Measurements from ENCODE around the gene MALRD1. TPM values are rescaled to one million over a fixed set of nuclear protein-coding genes. Genes with fewer than 3 reads are reported as not detected.

Gene MALRD1
- total RNA-seq, 4 donors from 2014 or later, result 1.1 to 6.2 TPM; not detected in 2

DNA sequence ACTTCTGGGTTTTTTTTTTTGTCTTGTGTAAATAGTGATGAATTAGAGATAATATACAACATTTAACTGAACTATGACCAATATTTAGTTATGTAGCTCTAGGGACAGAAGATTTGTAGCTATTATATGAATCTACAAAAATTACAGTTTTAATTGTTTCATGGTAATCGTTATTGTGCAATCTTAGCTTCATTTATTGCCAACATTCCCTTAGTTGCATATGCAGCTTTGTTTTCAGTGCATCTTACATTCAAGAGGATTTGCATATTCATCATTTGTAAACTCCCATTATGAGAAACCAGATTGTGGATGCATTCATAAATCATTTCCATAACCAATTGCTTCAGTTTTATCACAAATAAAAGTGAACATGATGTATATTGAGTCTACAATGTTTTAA lies 68.8 kb downstream of the MALRD1 start:
- intact Hi-C loops (cut with DNase I; ENCODE audit: low total_unique reads), result no loop called here
- Histone ChIP-seq H3K4me1 (no peaks in the 10 kb centered on the region), H3K9me3 (no peaks in the 10 kb centered on the region), H3K4me3 (no peak overlapping the region), H3K36me3 (no peaks in the 10 kb centered on the region), H3K27me3 (no peaks in the 10 kb centered on the region), H3K27ac (no peak overlapping the region)
- TF ChIP-seq POLR2A (IDR thresholded peaks at IDR 0.05), result no peak
- TF ChIP-seq, protein P1, sequence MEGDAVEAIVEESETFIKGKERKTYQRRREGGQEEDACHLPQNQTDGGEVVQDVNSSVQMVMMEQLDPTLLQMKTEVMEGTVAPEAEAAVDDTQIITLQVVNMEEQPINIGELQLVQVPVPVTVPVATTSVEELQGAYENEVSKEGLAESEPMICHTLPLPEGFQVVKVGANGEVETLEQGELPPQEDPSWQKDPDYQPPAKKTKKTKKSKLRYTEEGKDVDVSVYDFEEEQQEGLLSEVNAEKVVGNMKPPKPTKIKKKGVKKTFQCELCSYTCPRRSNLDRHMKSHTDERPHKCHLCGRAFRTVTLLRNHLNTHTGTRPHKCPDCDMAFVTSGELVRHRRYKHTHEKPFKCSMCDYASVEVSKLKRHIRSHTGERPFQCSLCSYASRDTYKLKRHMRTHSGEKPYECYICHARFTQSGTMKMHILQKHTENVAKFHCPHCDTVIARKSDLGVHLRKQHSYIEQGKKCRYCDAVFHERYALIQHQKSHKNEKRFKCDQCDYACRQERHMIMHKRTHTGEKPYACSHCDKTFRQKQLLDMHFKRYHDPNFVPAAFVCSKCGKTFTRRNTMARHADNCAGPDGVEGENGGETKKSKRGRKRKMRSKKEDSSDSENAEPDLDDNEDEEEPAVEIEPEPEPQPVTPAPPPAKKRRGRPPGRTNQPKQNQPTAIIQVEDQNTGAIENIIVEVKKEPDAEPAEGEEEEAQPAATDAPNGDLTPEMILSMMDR (IDR thresholded peaks at IDR 0.05), result no peak
- DNase-seq, result no peak

DNA sequence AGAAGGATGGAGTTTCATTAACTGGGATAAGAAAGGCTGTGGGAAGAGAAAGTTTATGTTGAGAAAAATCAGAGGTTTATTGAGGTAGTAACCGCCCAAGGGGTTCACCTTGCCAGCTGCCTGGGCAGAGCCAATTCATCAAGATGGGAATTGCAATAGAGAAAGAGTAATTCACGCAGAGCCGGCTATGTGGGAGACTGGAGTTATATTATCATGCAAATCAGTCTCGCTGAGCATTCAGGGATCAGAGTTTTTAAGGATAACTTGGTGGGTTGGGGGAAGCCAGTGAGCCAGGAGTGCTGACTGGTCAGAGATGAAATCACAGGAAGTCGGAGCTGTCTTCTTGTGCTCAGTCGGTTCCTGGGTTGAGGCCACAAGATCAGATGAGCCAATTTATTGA lies 70.6 kb downstream of the MALRD1 start:
- no peak overlapping the region for H3K4me3 ChIP-seq
- no peaks in the 10 kb centered on the region for H3K36me3 ChIP-seq
- TF ChIP-seq, protein P1 (IDR thresholded peaks at IDR 0.05), result no peak
- no peak for TF ChIP-seq POLR2A (IDR thresholded peaks at IDR 0.05)
- no peak overlapping the region for H3K27ac ChIP-seq
- no peaks in the 10 kb centered on the region for H3K9me3 ChIP-seq
- H3K27me3 ChIP-seq, result no peaks in the 10 kb centered on the region
- intact Hi-C loops (cut with DNase I; ENCODE audit: low total_unique reads), result no loop called here
- no peak for DNase-seq
- no peaks in the 10 kb centered on the region for H3K4me1 ChIP-seq

DNA sequence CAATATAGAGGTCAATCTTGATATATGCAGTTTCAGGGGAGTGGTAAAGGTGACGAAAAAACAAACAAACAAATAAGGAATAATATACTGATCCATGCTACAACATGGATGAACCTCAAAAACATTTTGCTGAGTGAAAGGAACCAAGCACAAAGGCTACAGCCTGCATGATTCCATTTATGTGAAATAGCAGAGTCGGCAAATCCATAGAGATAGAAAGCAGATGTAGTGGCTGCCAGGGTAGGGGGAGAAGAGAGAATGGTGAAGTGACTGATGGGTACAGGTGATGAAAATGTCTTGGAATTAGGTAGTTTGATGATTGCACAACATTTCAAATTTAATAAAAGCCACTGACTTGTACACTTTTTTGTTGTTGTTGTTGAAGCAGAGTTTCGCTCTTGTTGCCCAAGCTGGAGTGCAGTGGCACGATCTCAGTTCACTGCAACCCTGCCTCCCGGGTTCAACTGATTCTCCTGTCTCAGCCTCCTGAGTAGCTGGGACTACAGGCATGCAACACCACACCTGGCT lies 71.8 kb downstream of the MALRD1 start:
- Histone ChIP-seq H3K4me1 (no peaks in the 10 kb centered on the region), H3K36me3 (no peaks in the 10 kb centered on the region), H3K27ac (no peak overlapping the region), H3K9me3 (no peaks in the 10 kb centered on the region), H3K27me3 (no peaks in the 10 kb centered on the region), H3K4me3 (no peak overlapping the region)
- intact Hi-C loops (cut with DNase I; ENCODE audit: low total_unique reads), result no loop called here
- DNase-seq, result no peak
- no peak for TF ChIP-seq POLR2A (IDR thresholded peaks at IDR 0.05)
- TF ChIP-seq, protein P1 (IDR thresholded peaks at IDR 0.05), result no peak

DNA sequence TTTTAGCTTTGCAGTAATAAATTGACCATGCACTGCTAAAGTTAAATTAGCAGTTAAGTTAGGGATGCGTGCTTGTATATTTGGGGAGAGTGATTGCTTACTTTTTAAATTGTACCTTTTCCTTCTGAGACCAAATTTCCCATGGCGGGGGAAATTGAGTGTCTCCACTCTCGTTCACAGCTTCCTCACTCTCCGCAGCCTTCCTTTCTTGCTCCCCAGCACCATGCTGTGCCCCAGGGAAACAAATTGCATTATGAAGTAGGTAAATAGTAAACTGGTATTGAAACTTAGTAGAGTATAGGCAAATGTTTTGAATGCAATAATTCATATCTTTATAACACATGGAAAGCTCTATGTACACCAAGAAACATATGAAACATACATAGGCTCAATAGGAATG lies 85.4 kb downstream of the MALRD1 start:
- Histone ChIP-seq H3K4me3 (no peak overlapping the region), H3K36me3 (no peaks in the 10 kb centered on the region), H3K9me3 (no peaks in the 10 kb centered on the region), H3K27me3 (no peaks in the 10 kb centered on the region), H3K27ac (no peak overlapping the region), H3K4me1 (no peaks in the 10 kb centered on the region)
- no peak for DNase-seq
- intact Hi-C loops (cut with DNase I; ENCODE audit: low total_unique reads), result no loop called here
- TF ChIP-seq POLR2A (IDR thresholded peaks at IDR 0.05), result no peak
- TF ChIP-seq, protein P1 (IDR thresholded peaks at IDR 0.05), result no peak

DNA sequence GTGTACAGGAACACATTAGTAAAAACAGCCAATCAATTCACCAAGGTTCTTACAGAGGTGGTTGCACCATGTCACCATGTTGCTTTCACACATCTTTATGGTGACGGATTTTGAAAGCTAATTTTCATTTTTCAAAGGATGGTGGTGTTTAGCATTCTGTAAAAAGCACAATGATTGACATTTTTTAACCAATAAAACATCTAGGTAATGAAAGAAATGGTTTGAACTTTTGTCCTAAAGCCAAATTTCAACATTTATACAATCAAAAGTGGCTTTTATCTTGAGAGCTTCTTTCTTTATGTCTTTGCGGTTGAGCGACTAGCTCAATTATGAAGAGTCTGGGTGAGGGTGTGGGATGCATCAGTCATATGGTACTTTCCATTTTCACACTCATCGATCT lies 94.4 kb downstream of the MALRD1 start:
- TF ChIP-seq, protein P1 (IDR thresholded peaks at IDR 0.05), result no peak
- TF ChIP-seq POLR2A (IDR thresholded peaks at IDR 0.05), result no peak
- Histone ChIP-seq H3K36me3 (no peaks in the 10 kb centered on the region), H3K27ac (no peak overlapping the region), H3K27me3 (no peaks in the 10 kb centered on the region), H3K4me3 (no peak overlapping the region), H3K9me3 (no peaks in the 10 kb centered on the region), H3K4me1 (no peaks in the 10 kb centered on the region)
- DNase-seq, result no peak
- intact Hi-C loops (cut with DNase I; ENCODE audit: low total_unique reads), result no loop called here

Measured in uterus (tissue), 4 donors.